ENCODE measurements around the gene PRKRIP1.

Gene PRKRIP1

DNA sequence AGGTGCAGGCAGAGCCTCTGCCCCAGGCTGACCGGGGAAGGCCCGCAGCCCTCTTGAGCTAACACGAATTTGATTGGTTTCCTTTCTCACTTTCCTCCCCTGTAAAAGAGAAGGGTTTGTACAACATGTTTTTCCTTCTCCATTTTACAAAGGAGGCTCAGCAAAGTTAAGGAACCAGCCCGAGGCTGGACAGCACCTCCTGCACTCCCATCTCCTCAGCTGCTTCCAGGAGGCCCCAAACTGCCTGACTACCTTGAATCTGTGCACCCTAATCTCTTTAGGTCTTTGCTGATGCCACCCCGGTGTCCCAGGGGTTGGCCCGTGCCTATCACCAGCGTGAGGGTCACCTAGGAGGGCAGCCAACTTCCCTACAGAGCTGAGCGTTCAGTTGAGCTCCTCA is 64.3 kb downstream of the PRKRIP1 start:
- CTCF ChIA-PET = interaction anchor here (0.9 kb wide), 1 partner anchor 8 kb away, joined by 3 read pairs; no protein-coding TSS in a partner anchor
- H3K4me3 ChIP-seq (ENCODE audit: low read depth, low read length) = no peak overlapping the region
- POLR2A ChIA-PET = no interaction called here
- TF ChIP-seq, protein P1, sequence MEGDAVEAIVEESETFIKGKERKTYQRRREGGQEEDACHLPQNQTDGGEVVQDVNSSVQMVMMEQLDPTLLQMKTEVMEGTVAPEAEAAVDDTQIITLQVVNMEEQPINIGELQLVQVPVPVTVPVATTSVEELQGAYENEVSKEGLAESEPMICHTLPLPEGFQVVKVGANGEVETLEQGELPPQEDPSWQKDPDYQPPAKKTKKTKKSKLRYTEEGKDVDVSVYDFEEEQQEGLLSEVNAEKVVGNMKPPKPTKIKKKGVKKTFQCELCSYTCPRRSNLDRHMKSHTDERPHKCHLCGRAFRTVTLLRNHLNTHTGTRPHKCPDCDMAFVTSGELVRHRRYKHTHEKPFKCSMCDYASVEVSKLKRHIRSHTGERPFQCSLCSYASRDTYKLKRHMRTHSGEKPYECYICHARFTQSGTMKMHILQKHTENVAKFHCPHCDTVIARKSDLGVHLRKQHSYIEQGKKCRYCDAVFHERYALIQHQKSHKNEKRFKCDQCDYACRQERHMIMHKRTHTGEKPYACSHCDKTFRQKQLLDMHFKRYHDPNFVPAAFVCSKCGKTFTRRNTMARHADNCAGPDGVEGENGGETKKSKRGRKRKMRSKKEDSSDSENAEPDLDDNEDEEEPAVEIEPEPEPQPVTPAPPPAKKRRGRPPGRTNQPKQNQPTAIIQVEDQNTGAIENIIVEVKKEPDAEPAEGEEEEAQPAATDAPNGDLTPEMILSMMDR (IDR thresholded peaks at IDR 0.05; ENCODE audit: insufficient read depth, low read length, missing control alignments) = no peak
- DNase-seq (ENCODE audit: low read depth, low spot score) = no peak

DNA sequence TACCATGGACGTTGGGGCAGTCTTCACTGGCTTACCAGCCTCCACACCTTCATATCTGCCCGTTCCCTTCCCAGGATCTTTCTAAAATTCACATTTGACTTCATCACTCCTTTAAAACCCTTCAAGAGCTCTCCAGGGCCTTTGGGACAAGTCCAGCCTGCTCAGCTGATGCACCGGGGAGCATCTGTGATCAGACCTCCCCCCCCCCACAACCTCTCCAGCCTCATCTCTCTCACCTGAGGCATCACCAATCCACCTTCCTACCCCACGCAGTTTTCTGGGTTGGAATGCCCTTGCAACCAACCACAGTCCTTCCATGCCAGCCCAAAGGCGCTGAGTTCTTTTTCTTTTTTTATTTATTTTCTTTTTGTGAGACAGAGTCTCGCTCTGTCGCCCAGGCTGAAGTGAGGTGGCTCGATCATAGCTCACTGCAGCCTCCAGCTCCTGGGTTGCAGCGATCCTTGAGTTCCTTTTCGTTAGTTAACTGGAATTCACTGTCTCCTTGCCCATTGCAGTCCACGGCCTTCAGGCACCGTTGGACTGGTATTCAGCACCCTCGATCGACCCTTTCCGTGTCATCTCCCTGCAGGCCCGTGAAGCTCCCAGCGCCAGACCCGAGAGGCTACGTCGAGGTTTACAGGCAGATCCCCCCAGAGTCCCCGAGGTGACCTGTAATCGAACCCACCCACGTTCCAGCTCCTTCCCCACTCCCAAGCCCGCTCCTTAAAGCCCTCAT is 67.8 kb downstream of the PRKRIP1 start:
- ChIA-PET CTCF (interaction anchor here (0.8 to 5.0 kb wide), 9 partner anchors 8 to 73 kb away, joined by 3 to 25 read pairs (median 4); no protein-coding TSS in a partner anchor), POLR2A (interaction anchor here (0.6 to 0.9 kb wide), 3 partner anchors 8 to 30 kb away, joined by 3 to 5 read pairs (median 5); no protein-coding TSS in a partner anchor)
- TF ChIP-seq, protein P1 (IDR thresholded peaks at IDR 0.05; ENCODE audit: insufficient read depth, low read length, missing control alignments) = no peak
- H3K4me3 ChIP-seq (ENCODE audit: low read depth, low read length) = peak overlapping the region; percentile 99
- DNase-seq (ENCODE audit: low read depth, low spot score) = no peak

DNA sequence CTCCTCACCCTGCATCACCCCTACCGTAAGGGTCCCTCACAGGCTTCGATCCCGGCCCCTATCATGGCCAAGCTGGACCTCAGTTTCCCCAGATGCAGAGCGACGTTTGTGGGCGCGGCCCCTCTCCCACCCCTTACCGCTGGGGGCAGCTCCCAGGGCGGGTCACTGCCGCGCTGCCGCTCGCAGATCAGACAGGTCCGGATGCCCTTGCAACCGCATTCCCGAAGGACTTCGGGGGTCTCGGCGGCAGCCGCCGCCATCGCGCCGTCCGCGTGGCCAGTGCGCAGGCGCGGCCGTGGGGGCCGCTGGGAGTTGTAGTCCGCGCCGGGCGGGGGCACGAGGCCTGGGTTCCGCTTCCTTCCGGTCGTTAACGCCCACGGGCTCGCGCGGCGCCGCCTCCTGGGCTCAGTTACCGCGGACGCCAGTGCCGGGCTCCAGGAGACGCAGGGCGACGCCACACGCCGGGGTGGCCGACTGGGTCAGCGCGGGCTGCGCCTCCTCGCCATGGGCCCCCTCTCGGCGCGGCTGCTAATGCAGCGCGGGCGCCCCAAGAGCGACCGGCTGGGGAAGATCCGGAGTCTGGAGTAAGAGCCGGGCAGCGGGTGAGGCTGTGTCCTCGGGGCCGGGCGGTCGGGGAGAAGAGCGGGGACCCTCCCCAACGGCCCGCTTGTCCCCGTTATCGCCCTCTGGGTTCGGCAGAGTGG is 68.6 kb downstream of the PRKRIP1 start, which contains the start of the genes ALKBH4 and LRWD1:
ALKBH4 (minus strand) TSS at position 287 of the 704 bp plus-strand sequence; CDS start at position 260, 27 bp downstream.
LRWD1 (plus strand) TSS at position 408 of the 704 bp plus-strand sequence; CDS start at position 505, 97 bp downstream.
- peak within 1 kb of the TSS; percentile 99 for H3K4me3 ChIP-seq (ENCODE audit: low read depth, low read length)
- POLR2A ChIA-PET = interaction anchor here (0.6 to 0.9 kb wide), 3 partner anchors 9 to 31 kb away, joined by 3 to 5 read pairs (median 5); no protein-coding TSS in a partner anchor
- CTCF ChIA-PET = interaction anchor here (0.8 to 5.0 kb wide), 11 partner anchors 8 to 187 kb away, joined by 3 to 25 read pairs (median 4); no protein-coding TSS in a partner anchor
- TF ChIP-seq, protein P1 (IDR thresholded peaks at IDR 0.05; ENCODE audit: insufficient read depth, low read length, missing control alignments) = peak; percentile 19
- no peak for DNase-seq (ENCODE audit: low read depth, low spot score)

GRCh38 chr7:102466097-102466496 is 69.9 kb downstream of the PRKRIP1 start:
- peak overlapping the region; percentile 99 for H3K4me3 ChIP-seq (ENCODE audit: low read depth, low read length)
- ChIA-PET CTCF (interaction anchor here (0.6 to 5.0 kb wide), 7 partner anchors 11 to 188 kb away, joined by 3 to 25 read pairs (median 3); no protein-coding TSS in a partner anchor), POLR2A (no interaction called here)
- no peak for DNase-seq (ENCODE audit: low read depth, low spot score)
- TF ChIP-seq, protein P1 (IDR thresholded peaks at IDR 0.05; ENCODE audit: insufficient read depth, low read length, missing control alignments) = no peak

GRCh38 chr7:102467581-102468477 is 71.7 kb downstream of the PRKRIP1 start:
- DNase-seq (ENCODE audit: low read depth, low spot score) = no peak
- CTCF ChIA-PET = interaction anchor here (0.8 to 5.0 kb wide), 6 partner anchors 12 to 187 kb away, joined by 3 to 25 read pairs (median 3); no protein-coding TSS in a partner anchor
- H3K4me3 ChIP-seq (ENCODE audit: low read depth, low read length) = no peak overlapping the region
- TF ChIP-seq, protein P1 (IDR thresholded peaks at IDR 0.05; ENCODE audit: insufficient read depth, low read length, missing control alignments) = no peak
- POLR2A ChIA-PET = no interaction called here

Data from AG04449 (cell line).